GM12892 (cell line): ENCODE data around the gene ABCC9.

Source experiments
- POLR2A ChIP-seq: IDR thresholded peaks from 2 replicates; pipeline ENCODE4 v1.6.1; 2011; ENCODE audit warnings: low read depth, low read length, control low read depth
- TAF1 ChIP-seq: IDR thresholded peaks from 2 replicates; pipeline ENCODE4 v1.6.1; 2011; ENCODE audit warnings: low read depth, mild to moderate bottlenecking, control low read depth, low read length, borderline replicate concordance

DNA sequence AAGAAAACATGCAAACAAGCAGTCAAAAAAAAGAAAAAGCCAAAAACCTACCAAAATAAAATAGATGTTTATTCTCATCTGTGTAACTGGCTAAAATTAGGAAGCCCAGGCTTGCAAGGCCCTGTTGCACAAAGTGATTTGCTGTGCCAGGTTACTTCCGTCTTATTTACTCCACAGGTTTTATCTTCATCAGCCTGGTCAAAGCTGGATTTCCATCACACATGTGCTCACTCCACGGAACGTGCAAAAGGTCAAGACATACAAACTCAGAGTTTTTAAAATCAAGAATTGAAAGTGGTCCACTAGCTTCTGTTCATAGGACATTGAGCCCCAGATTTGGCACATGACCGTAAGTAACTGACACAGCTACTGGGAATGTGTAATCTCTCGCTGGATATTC, 181.5 kb downstream of the ABCC9 start:
- TF ChIP-seq POLR2A: no peak
- no peak for TF ChIP-seq TAF1
